Adrenal gland (tissue), 12 donors: Measurements from ENCODE around the gene EFNA4. TPM values are rescaled to one million over a fixed set of nuclear protein-coding genes. Genes with fewer than 3 reads are reported as not detected.

Source experiments
- DNase-seq, 7 donors: peaks; one replicate each; pipeline ENCODE4 v3.0.0-alpha.2; 2019 to 2020
- H3K27ac ChIP-seq, 5 donors: fragments of 200-600 bp; sonication (generic) in 4 of 5; 1 replicate in 3 of 5; 2 replicates in 2 of 5; pipeline versions ENCODE4 v1.5.1 to v1.8.0; 2016 to 2020; ENCODE audit warnings: mild to moderate bottlenecking in 1 of 5
- H3K27me3 ChIP-seq: fragments of 200-600 bp; 2 replicates; pipeline ENCODE4 v1.8.0; 2021
- H3K36me3 ChIP-seq, 2 donors: fragments of 200-600 bp; replicated peaks in 1 of 2; 1 replicate in 1 of 2; 2 replicates in 1 of 2; pipeline versions ENCODE4 v1.5.1 to v1.8.0; 2018 to 2022
- H3K4me1 ChIP-seq, 2 donors: fragments of 200-600 bp; replicated peaks in 1 of 2; 1 replicate in 1 of 2; 2 replicates in 1 of 2; pipeline versions ENCODE4 v1.5.1 to v1.8.0; 2018 to 2021
- H3K4me3 ChIP-seq, 4 donors: fragments of 200-600 bp; sonication (generic) in 3 of 4; one replicate each; pipeline ENCODE4 v1.5.1; 2016 to 2018
- H3K9me3 ChIP-seq, 3 donors: fragments of 200-600 bp; sonication (generic) in 1 of 3; replicated peaks in 1 of 3; 1 replicate in 2 of 3; 2 replicates in 1 of 3; pipeline versions ENCODE4 v1.5.1 to v1.8.0; 2016 to 2021
- CTCF ChIP-seq, 6 experiments: fragments of 450-650 bp in 4 of 6; fragments of 200-600 bp in 2 of 6; sonication (generic) in 1 of 6; IDR thresholded peaks; 1 replicate in 5 of 6; 2 replicates in 1 of 6; pipeline versions ENCODE4 v1.5.1 to v1.8.0; 2016 to 2021; ENCODE audit warnings: antibody characterized with exemption in 6 of 6, mild to moderate bottlenecking in 2 of 6, moderate library complexity in 1 of 6
- POLR2A ChIP-seq, 2 donors: fragments of 450-650 bp; IDR thresholded peaks; one replicate each; pipeline ENCODE4 v1.6.1; 2017; ENCODE audit warnings: antibody characterized with exemption in 2 of 2, mild to moderate bottlenecking in 2 of 2, moderate library complexity in 1 of 2
- WGBS, 4 donors: extraction: QIAGEN DNeasy Blood & Tissue Kit in 2 of 4; methylation state at CpG; one replicate each; pipeline versions ENCODE4 v1.1.5 to v1.1.7; 2013 to 2017; 5-methylcytosine and 5-hydroxymethylcytosine counted together
- intact Hi-C, 2 donors: fragments of 100-400 bp; cut with DNase I; formaldehyde crosslinking; loops; one replicate each; pipeline versions ENCODE4 v1.14.1 to v1.15.0; 2022 to 2023
- polyA plus RNA-seq, 3 donors: library from polyadenylated mRNA; stranded (reverse); fragments of 200-250 nt in 2 of 3; fragments of 350-450 nt in 1 of 3; fragmentation: Illumina TruSeq in 1 of 3; extraction: RNeasy Lipid Tissue Mini Kit (QIAGEN cat#74804) in 1 of 3; gene quantifications; one replicate each; pipeline ENCODE4 v1.2.3, GENCODE V29; 2013 to 2014
- total RNA-seq, 9 donors: library from RNA; depleted of rRNA in 4 of 9; stranded (reverse); fragments of >200 nt in 4 of 9; fragments of 120-200 nt in 1 of 9; fragmentation: NEBNext Ultra II Directional in 1 of 9; extraction: Animal tissue kit (Norgen Biotek cat#: 25700) in 1 of 9; gene quantifications; one replicate each; pipeline versions ENCODE4 v1.1.0 to v1.2.4, GENCODE V29; 2013 to 2023
- donor health status: healthy with polysubstance abuse.
- donor health status: Bipolar disorder and iron deficiency.
- donor health status: DM: yes; HTN: yes; CAD: no.
- donor health status: DM: no; HTN: no; CAD: no.
- donor health status: DM: no; HTN: no; CAD: no.
- donor health status: DM: yes; HTN: yes; CAD: no.

Gene EFNA4
- total and polyA plus RNA-seq, 12 donors, result 3.5 to 28.7 (median 12.4) TPM

GRCh38 chr1:155105604-155106011 is 42.1 kb downstream of the EFNA4 start:
- DNase-seq, result peak in 1 of 7 donors; percentile 40

GRCh38 chr1:155106862-155107261 is 43.3 kb downstream of the EFNA4 start:
- no peak for DNase-seq
- Histone ChIP-seq H3K27me3 (no peaks in the 10 kb centered on the region), H3K9me3 (no peaks in the 10 kb centered on the region), H3K4me1 (no peaks in the 10 kb centered on the region), H3K36me3 (no peaks in the 10 kb centered on the region), H3K4me3 (no peak overlapping the region), H3K27ac (no peak overlapping the region)
- no peak for TF ChIP-seq CTCF (IDR thresholded peaks at IDR 0.05)
- TF ChIP-seq POLR2A (IDR thresholded peaks at IDR 0.05), result no peak
- WGBS, 4 donors, result 65 to 85% (median 76%) methylated on average over 5 to 6 of the region's 6 CpGs
- intact Hi-C loops, result no loop called here

More at GRCh38 chr1:155105604-155106011, 42.1 kb downstream of the EFNA4 start:
- H3K4me1 ChIP-seq, result no peaks in the 10 kb centered on the region
- intact Hi-C loops, result no loop called here
- WGBS, 4 donors, result 57 to 72% (median 65%) methylated on average over 7 of the region's 7 CpGs
- TF ChIP-seq CTCF (IDR thresholded peaks at IDR 0.05) (no peak), POLR2A (IDR thresholded peaks at IDR 0.05) (no peak)
- H3K9me3 ChIP-seq, result no peaks in the 10 kb centered on the region
- no peak overlapping the region for H3K4me3 ChIP-seq
- H3K36me3 ChIP-seq, result no peaks in the 10 kb centered on the region
- no peak overlapping the region for H3K27ac ChIP-seq
- H3K27me3 ChIP-seq, result no peaks in the 10 kb centered on the region

- H3K27me3 ChIP-seq, result no peaks in the 10 kb centered on the region
- DNase-seq, result no peak
- no peak for TF ChIP-seq POLR2A (IDR thresholded peaks at IDR 0.05)
- no peak for TF ChIP-seq CTCF (IDR thresholded peaks at IDR 0.05)
- H3K36me3 ChIP-seq, result no peaks in the 10 kb centered on the region
- 66 to 73% (median 67%) methylated on average over 10 to 12 of the region's 12 CpGs for WGBS, 4 donors
- intact Hi-C loops, result no loop called here
- no peaks in the 10 kb centered on the region for H3K4me1 ChIP-seq
- no peak overlapping the region for H3K4me3 ChIP-seq
- H3K9me3 ChIP-seq, result no peaks in the 10 kb centered on the region
- H3K27ac ChIP-seq, result no peak overlapping the region
Observed at GRCh38 chr1:155107309-155108264, 44.0 kb downstream of the EFNA4 start.

GRCh38 chr1:155108296-155108695 is 44.8 kb downstream of the EFNA4 start:
- no peaks in the 10 kb centered on the region for H3K4me1 ChIP-seq
- H3K9me3 ChIP-seq, result no peaks in the 10 kb centered on the region
- no peak for DNase-seq
- H3K36me3 ChIP-seq, result no peaks in the 10 kb centered on the region
- no peak overlapping the region for H3K4me3 ChIP-seq
- intact Hi-C loops, result no loop called here
- 70 to 85% (median 83%) methylated on average over 5 of the region's 5 CpGs for WGBS, 4 donors
- no peaks in the 10 kb centered on the region for H3K27me3 ChIP-seq
- TF ChIP-seq CTCF (IDR thresholded peaks at IDR 0.05) (no peak), POLR2A (IDR thresholded peaks at IDR 0.05) (no peak)
- H3K27ac ChIP-seq, result no peak overlapping the region
